CD14-positive monocyte (primary cell): Measurements from ENCODE around the gene MAP3K6. TPM values are rescaled to one million over a fixed set of nuclear protein-coding genes. Genes with fewer than 3 reads are reported as not detected.
"Not testable (repeated sequence)": the region's sequence is repeated elsewhere in the genome, so short reads cannot be mapped to it uniquely, and the experiment has no call there.

Source experiments
- DNase-seq, 3 donors: peaks; one replicate each; pipeline ENCODE4 v3.0.0-alpha.2; 2011 to 2022
- H2AFZ ChIP-seq: 2 replicates; pipeline ENCODE4 v1.6.0; 2012; ENCODE audit warnings: mild to moderate bottlenecking, low read depth, low read length, inconsistent platforms; ENCODE audit not compliant: insufficient read depth, poor library complexity, severe bottlenecking
- H3K27ac ChIP-seq, 2 donors: 1 replicate in 1 of 2; 2 replicates in 1 of 2; pipeline ENCODE4 v1.5.1; 2012 to 2013; ENCODE audit warnings: low read length in 2 of 2, control low read depth in 1 of 2, inconsistent platforms in 1 of 2, low read depth in 1 of 2, mild to moderate bottlenecking in 1 of 2
- H3K27me3 ChIP-seq, 2 donors: one replicate each; pipeline versions ENCODE4 v1.6.0 to v1.6.1; 2011 to 2013; ENCODE audit warnings: low read length in 2 of 2; ENCODE audit not compliant: control insufficient read depth in 2 of 2, insufficient read depth in 2 of 2
- H3K36me3 ChIP-seq, 2 donors: replicated peaks in 1 of 2; 1 replicate in 1 of 2; 2 replicates in 1 of 2; pipeline versions ENCODE4 v1.5.1 to v1.6.1; 2012 to 2013; ENCODE audit warnings: low read length in 2 of 2, control low read depth in 1 of 2, inconsistent platforms in 1 of 2, mild to moderate bottlenecking in 1 of 2; ENCODE audit not compliant: insufficient read depth in 2 of 2, control insufficient read depth in 1 of 2
- H3K4me1 ChIP-seq, 2 donors: 1 replicate in 1 of 2; 2 replicates in 1 of 2; pipeline versions ENCODE4 v1.5.1 to v1.6.1; 2012 to 2013; ENCODE audit warnings: low read length in 2 of 2, control low read depth in 1 of 2, inconsistent platforms in 1 of 2, mild to moderate bottlenecking in 1 of 2, moderate library complexity in 1 of 2; ENCODE audit not compliant: insufficient read depth in 2 of 2, control insufficient read depth in 1 of 2
- H3K4me2 ChIP-seq: replicated peaks from 2 replicates; pipeline ENCODE3; 2012; ENCODE audit warnings: low read length, moderate library complexity, mild to moderate bottlenecking; ENCODE audit not compliant: poor library complexity, severe bottlenecking; ENCODE audit errors: extremely low read depth
- H3K4me3 ChIP-seq, 3 experiments: fragments of 200-600 bp in 1 of 3; sonication (generic) in 1 of 3; replicated peaks in 1 of 3; 1 replicate in 2 of 3; 2 replicates in 1 of 3; pipeline ENCODE4 v1.5.1; 2011 to 2013; ENCODE audit warnings: low read length in 3 of 3, mild to moderate bottlenecking in 3 of 3, control low read depth in 2 of 3, low read depth in 2 of 3, inconsistent platforms in 1 of 3, moderate library complexity in 1 of 3
- H3K79me2 ChIP-seq: 2 replicates; pipeline ENCODE4 v1.6.0; 2012; ENCODE audit warnings: mild to moderate bottlenecking, control low read depth, inconsistent platforms, low read length, moderate library complexity; ENCODE audit not compliant: insufficient read depth
- H3K9ac ChIP-seq: 2 replicates; pipeline ENCODE4 v1.6.0; 2017; ENCODE audit warnings: low read length, mild to moderate bottlenecking; ENCODE audit not compliant: insufficient read depth, poor library complexity, severe bottlenecking
- H3K9me3 ChIP-seq, 2 donors: replicated peaks in 1 of 2; 1 replicate in 1 of 2; 2 replicates in 1 of 2; pipeline versions ENCODE4 v1.5.1 to v1.6.1; 2012 to 2013; ENCODE audit warnings: low read length in 2 of 2, control low read depth in 1 of 2; ENCODE audit not compliant: control insufficient read depth in 1 of 2, insufficient read depth in 1 of 2
- H4K20me1 ChIP-seq: 2 replicates; pipeline ENCODE4 v1.6.0; 2012; ENCODE audit warnings: mild to moderate bottlenecking, low read length, control low read depth, moderate library complexity; ENCODE audit not compliant: insufficient read depth
- H3K27ac Mint-ChIP-seq, 7 donors: one replicate each; pipeline ENCODE4 v1.8.0; 2020; ENCODE audit warnings: mild to moderate bottlenecking in 7 of 7, mixed read lengths in 7 of 7, moderate library complexity in 6 of 7, inconsistent platforms in 2 of 7
- H3K27me3 Mint-ChIP-seq, 3 donors: one replicate each; pipeline ENCODE4 v1.8.0; 2021 to 2022; ENCODE audit warnings: low read depth in 3 of 3, mild to moderate bottlenecking in 3 of 3, mixed read lengths in 3 of 3, moderate library complexity in 3 of 3, inconsistent platforms in 1 of 3
- H3K36me3 Mint-ChIP-seq, 2 donors: one replicate each; pipeline ENCODE4 v1.8.0; 2020; ENCODE audit warnings: mixed read lengths in 2 of 2, inconsistent platforms in 1 of 2, mild to moderate bottlenecking in 1 of 2
- H3K4me1 Mint-ChIP-seq: one replicate; pipeline ENCODE4 v1.8.0; 2020; ENCODE audit warnings: mild to moderate bottlenecking, mixed read lengths
- H3K4me3 Mint-ChIP-seq, 2 donors: one replicate each; pipeline ENCODE4 v1.8.0; 2020; ENCODE audit warnings: mild to moderate bottlenecking in 2 of 2, mixed read lengths in 2 of 2, moderate library complexity in 1 of 2
- H3K9me3 Mint-ChIP-seq, 7 donors: one replicate each; pipeline ENCODE4 v1.8.0; 2020 to 2022; ENCODE audit warnings: mixed read lengths in 7 of 7, mild to moderate bottlenecking in 6 of 7, moderate library complexity in 6 of 7, inconsistent platforms in 2 of 7
- WGBS: methylation state at CpG from one replicate; pipeline ENCODE4 v1.1.5; 2013; ENCODE audit warnings: missing lambda C conversion rate; ENCODE audit not compliant: insufficient coverage; 5-methylcytosine and 5-hydroxymethylcytosine counted together
- intact Hi-C, 2 donors: fragments of 100-400 bp; cut with micrococcal nuclease; formaldehyde crosslinking; loops; one replicate each; pipeline versions ENCODE4 v1.15.0 to v1.15.1; 2023
- polyA plus RNA-seq, 3 donors: library from polyadenylated mRNA; depleted of rRNA in 1 of 3; unstranded in 2 of 3; stranded (reverse) in 1 of 3; fragments of 300-500 nt in 2 of 3; fragments of >200 nt in 1 of 3; fragmentation: Illumina TruSeq in 2 of 3; gene quantifications; 1 replicate in 2 of 3; 2 replicates in 1 of 3; pipeline ENCODE4 v1.2.3, GENCODE V29; 2012 to 2021
- TF ChIP-seq, protein P1 (sequence below): fragments of 200-600 bp; IDR thresholded peaks from one replicate; pipeline ENCODE4 v1.8.0; 2022; ENCODE audit warnings: antibody characterized with exemption, mild to moderate bottlenecking

Gene MAP3K6
- polyA plus RNA-seq, 3 donors: 3.2 to 14.8 (median 6.7) TPM

DNA sequence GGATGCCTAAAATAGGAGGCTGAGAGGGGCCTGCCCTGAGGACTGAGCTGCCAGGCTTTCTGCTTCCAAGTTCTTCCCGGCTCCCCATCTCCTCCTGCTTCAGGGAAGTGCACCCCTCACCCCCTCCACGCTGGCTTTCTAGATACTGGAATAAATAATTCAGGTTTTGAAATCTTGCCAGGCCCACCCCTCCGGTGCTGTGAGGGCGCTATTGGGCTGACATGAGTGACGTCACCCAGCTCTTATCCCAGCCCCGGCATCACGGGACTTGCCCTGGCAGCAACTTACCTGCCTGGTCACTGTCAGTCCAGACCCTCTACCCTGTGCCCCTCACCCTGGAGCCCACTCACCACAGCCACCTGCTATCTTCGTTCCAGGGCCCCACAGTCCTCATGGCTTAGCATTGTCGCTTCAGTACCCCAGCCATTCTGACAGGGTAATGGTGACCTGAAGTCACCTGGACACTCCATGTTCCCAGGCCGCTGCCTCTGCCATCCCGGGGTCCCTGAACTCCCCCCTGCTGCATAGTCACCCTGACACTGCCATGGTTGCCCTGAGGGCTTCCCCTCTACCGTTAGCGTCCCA, 24.8 kb upstream of the MAP3K6 start:
- Histone ChIP-seq H3K79me2 (no peaks in the 10 kb centered on the region), H3K4me3 (peak overlapping the region in 1 of 3 experiments; percentile 62), H3K36me3 (no peaks in the 10 kb centered on the region), H3K27me3 (peaks cover 0 to 19% of the 10 kb centered on the region in 2 donors), H3K27ac (no peak overlapping the region), H3K4me1 (peaks cover 16 to 18% of the 10 kb centered on the region in 2 donors), H3K9me3 (no peaks in the 10 kb centered on the region), H4K20me1 (no peaks in the 10 kb centered on the region), H3K9ac (no peak overlapping the region), H3K4me2 (peak overlapping the region; percentile 72), H2AFZ (peak overlapping the region; percentile 11)
- WGBS: 8% methylated on average over 11 of the region's 13 CpGs
- H3K4me1 Mint-ChIP-seq: peaks cover 16% of the 10 kb centered on the region
- TF ChIP-seq, protein P1, sequence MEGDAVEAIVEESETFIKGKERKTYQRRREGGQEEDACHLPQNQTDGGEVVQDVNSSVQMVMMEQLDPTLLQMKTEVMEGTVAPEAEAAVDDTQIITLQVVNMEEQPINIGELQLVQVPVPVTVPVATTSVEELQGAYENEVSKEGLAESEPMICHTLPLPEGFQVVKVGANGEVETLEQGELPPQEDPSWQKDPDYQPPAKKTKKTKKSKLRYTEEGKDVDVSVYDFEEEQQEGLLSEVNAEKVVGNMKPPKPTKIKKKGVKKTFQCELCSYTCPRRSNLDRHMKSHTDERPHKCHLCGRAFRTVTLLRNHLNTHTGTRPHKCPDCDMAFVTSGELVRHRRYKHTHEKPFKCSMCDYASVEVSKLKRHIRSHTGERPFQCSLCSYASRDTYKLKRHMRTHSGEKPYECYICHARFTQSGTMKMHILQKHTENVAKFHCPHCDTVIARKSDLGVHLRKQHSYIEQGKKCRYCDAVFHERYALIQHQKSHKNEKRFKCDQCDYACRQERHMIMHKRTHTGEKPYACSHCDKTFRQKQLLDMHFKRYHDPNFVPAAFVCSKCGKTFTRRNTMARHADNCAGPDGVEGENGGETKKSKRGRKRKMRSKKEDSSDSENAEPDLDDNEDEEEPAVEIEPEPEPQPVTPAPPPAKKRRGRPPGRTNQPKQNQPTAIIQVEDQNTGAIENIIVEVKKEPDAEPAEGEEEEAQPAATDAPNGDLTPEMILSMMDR: no peak
- DNase-seq: peak; percentile 9 to 60 (median 30)
- H3K36me3 Mint-ChIP-seq: no peaks in the 10 kb centered on the region
- H3K27me3 Mint-ChIP-seq: peaks cover 23 to 24% (median 23%) of the 10 kb centered on the region in 3 donors
- H3K27ac Mint-ChIP-seq: peak overlapping the region; percentile 65 to 91 (median 87)
- peak overlapping the region; percentile 81 to 90 for H3K4me3 Mint-ChIP-seq
- H3K9me3 Mint-ChIP-seq: peaks cover 0 to 5% (median 0%) of the 10 kb centered on the region in 7 donors
- intact Hi-C loops: loop anchor here in 1 of 2 donors (2.0 to 10.0 kb wide), 2 partner anchors 23 to 287 kb away; no protein-coding TSS in a partner anchor

DNA sequence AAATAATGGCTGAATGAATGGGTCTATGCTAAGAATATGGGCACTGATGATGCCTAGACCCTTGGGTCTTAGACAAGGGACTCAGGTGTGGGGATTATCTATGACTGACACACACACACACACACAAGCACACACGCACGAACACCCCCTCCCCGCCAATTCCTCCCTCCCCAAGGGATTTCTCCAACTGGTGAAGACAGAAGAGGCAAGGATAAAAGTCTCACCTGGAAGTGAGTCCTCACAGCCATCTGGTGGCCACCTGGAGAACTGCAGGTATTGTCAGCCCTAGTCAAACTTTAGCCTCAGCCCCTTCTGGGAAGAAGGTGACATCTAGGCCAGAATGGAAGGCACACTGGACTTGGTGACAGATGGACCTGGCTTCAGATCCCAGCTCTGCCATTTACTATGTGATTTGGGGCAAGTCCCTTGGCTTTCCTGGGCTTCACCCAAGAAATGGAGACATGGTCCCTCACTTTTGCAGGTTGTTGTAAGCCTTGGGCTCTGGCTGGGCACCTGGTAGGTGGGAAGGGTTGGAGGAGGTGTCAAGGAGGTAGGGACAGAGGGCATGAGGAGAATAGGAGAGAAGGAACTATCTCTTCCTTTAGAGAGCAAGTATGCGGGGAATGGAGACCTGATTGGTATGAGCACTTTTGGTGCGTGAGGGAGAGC, 21.7 kb upstream of the MAP3K6 start:
- no peak overlapping the region for H3K9ac ChIP-seq
- no peak overlapping the region for H3K4me3 ChIP-seq
- DNase-seq: peak; percentile 30 to 61 (median 59)
- H3K36me3 ChIP-seq: no peaks in the 10 kb centered on the region
- WGBS: 100% methylated on average over 2 of the region's 5 CpGs
- Mint-ChIP-seq H3K27me3 (peaks cover 26 to 33% (median 29%) of the 10 kb centered on the region in 3 donors), H3K9me3 (peaks cover 0 to 5% (median 0%) of the 10 kb centered on the region in 7 donors), H3K27ac (peak overlapping the region in 1 of 7 donors; percentile 10), H3K4me3 (no peak overlapping the region), H3K36me3 (no peaks in the 10 kb centered on the region), H3K4me1 (peaks cover 16% of the 10 kb centered on the region)
- H3K4me1 ChIP-seq: peaks cover 16 to 21% of the 10 kb centered on the region in 2 donors
- intact Hi-C loops: loop anchor here in 1 of 2 donors (2.0 kb wide), 1 partner anchor 22 kb away; the partner anchor contains the start of gene MAP3K6
- no peaks in the 10 kb centered on the region for H3K79me2 ChIP-seq
- TF ChIP-seq, protein P1: peak; percentile 90
- H3K9me3 ChIP-seq: no peaks in the 10 kb centered on the region
- no peak overlapping the region for H3K27ac ChIP-seq
- H3K4me2 ChIP-seq: no peak overlapping the region
- H2AFZ ChIP-seq: no peak overlapping the region
- H4K20me1 ChIP-seq: no peaks in the 10 kb centered on the region
- peaks cover 0 to 23% of the 10 kb centered on the region in 2 donors for H3K27me3 ChIP-seq

DNA sequence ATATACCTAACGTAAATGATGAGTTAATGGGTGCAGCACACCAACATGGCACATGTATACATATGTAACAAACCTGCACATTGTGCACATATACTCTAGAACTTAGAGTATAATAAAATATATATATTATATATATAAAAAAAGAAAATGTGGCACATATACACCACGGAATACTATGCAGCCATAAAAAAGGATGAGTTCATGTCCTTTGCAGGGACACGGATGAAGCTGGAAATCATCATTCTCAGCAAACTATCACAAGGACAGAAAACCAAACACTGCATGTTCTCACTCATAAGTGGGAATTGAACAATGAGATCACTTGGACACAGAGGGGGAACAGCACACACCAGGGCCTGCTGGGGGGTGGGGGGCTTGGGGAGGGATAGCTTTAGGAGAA, 18.0 kb upstream of the MAP3K6 start:
- H3K36me3 Mint-ChIP-seq, H3K27ac ChIP-seq, H3K4me1 ChIP-seq, H3K4me3 ChIP-seq, H3K4me2 ChIP-seq, H2AFZ ChIP-seq, intact Hi-C loops, H3K27me3 ChIP-seq, H3K79me2 ChIP-seq, H3K9me3 ChIP-seq, H3K9me3 Mint-ChIP-seq, H3K4me1 Mint-ChIP-seq, H3K9ac ChIP-seq, H3K4me3 Mint-ChIP-seq, H3K27ac Mint-ChIP-seq, H3K36me3 ChIP-seq, H4K20me1 ChIP-seq, DNase-seq: not testable (repeated sequence)
- WGBS: no CpG with 5 or more reads among the region's 3 CpGs
- H3K27me3 Mint-ChIP-seq: peaks cover 16 to 23% (median 21%) of the 10 kb centered on the region in 3 donors
